ENCODE results near the gene CC2D1A. TPM values are rescaled to one million over a fixed set of nuclear protein-coding genes. Genes with fewer than 3 reads are reported as not detected.

The CC2D1A gene
- total and polyA plus RNA-seq, 8 donors, result 24.8 to 381 (median 38.5) TPM

- no peak for DNase-seq
- 77 to 93% (median 80%) methylated on average over 2 to 4 of the region's 4 CpGs for WGBS, 5 donors
- intact Hi-C loops (cut with DNase I; ENCODE audit: low total_unique reads), result loop anchor here (10.0 kb wide), 1 partner anchor 274 kb away; no protein-coding TSS in a partner anchor
- Histone ChIP-seq H3K27me3 (peaks cover 0 to 43% (median 9%) of the 10 kb centered on the region in 3 donors), H3K36me3 (no peaks in the 10 kb centered on the region), H3K4me1 (peaks cover 15 to 39% (median 31%) of the 10 kb centered on the region in 4 donors), H3K27ac (no peak overlapping the region), H3K4me3 (no peak overlapping the region), H3K9me3 (no peaks in the 10 kb centered on the region)
- TF ChIP-seq CTCF (IDR thresholded peaks at IDR 0.05) (no peak), POLR2A (IDR thresholded peaks at IDR 0.05) (no peak), POLR2AphosphoS5 (IDR thresholded peaks at IDR 0.05) (no peak), EP300 (IDR thresholded peaks at IDR 0.05) (no peak)
Measured at GRCh38 chr19:13868663-13869062, 37.3 kb upstream of the CC2D1A start.

DNA sequence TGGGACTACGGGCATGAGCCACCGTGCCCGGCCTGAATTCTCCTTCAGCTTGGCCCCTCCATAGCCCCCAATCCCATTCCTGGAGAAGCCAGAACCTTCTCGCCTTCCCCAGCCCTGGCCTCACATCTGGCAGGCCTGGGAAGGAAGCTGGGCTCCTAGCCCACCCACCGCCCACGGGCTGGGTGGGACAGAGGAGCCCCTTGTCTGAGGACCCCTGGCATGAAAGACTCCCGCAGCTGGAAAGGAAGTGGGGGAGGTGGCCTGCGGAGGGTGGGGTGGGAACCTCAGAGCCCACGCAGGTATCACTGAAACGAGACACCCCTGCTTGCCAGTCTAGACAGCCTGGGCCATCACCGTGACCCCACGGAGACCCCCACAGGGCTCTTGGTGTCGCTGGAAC, 36.7 kb upstream of the CC2D1A start:
- no peak for DNase-seq

DNA sequence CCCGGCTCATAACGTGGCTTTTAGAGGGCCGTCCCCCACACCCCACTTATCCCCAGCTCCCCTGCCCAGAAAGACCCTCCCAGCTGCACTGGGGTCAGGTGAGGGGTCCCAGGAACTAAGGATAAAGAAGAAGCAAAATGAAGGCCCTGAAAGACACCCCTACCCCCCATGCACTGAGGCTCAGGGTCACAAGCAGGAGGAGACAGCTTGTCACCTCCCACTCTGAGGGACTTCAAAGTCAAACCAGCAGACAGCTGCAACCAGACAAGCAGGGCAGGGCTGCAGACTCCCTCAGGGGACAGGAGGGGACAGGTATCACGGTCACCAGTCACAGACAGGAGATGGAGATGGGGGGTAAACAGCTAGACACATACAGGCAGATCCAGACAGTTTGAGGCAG, 35.1 kb upstream of the CC2D1A start:
- Histone ChIP-seq H3K4me1 (peaks cover 14 to 19% (median 18%) of the 10 kb centered on the region in 4 donors), H3K36me3 (no peaks in the 10 kb centered on the region), H3K9me3 (no peaks in the 10 kb centered on the region), H3K27me3 (peaks cover 0 to 24% (median 4%) of the 10 kb centered on the region in 3 donors), H3K27ac (no peak overlapping the region), H3K4me3 (no peak overlapping the region)
- intact Hi-C loops (cut with DNase I; ENCODE audit: low total_unique reads), result no loop called here
- 85 to 96% (median 91%) methylated on average over 4 of the region's 4 CpGs for WGBS, 5 donors
- no peak for DNase-seq
- TF ChIP-seq CTCF (IDR thresholded peaks at IDR 0.05), result no peak
- TF ChIP-seq POLR2A (IDR thresholded peaks at IDR 0.05), result no peak
- TF ChIP-seq POLR2AphosphoS5 (IDR thresholded peaks at IDR 0.05), result no peak
- no peak for TF ChIP-seq EP300 (IDR thresholded peaks at IDR 0.05)

More for the DNA sequence above, 36.7 kb upstream of the CC2D1A start:
- no peaks in the 10 kb centered on the region for H3K36me3 ChIP-seq
- intact Hi-C loops (cut with DNase I; ENCODE audit: low total_unique reads), result loop anchor here (10.0 kb wide), 1 partner anchor 274 kb away; no protein-coding TSS in a partner anchor
- peaks cover 15 to 34% (median 29%) of the 10 kb centered on the region in 4 donors for H3K4me1 ChIP-seq
- no peaks in the 10 kb centered on the region for H3K9me3 ChIP-seq
- H3K27ac ChIP-seq, result no peak overlapping the region
- 76 to 84% (median 78%) methylated on average over 11 to 13 of the region's 13 CpGs for WGBS, 5 donors
- H3K27me3 ChIP-seq, result peaks cover 0 to 40% (median 9%) of the 10 kb centered on the region in 3 donors
- no peak overlapping the region for H3K4me3 ChIP-seq
- no peak for TF ChIP-seq EP300 (IDR thresholded peaks at IDR 0.05)
- no peak for TF ChIP-seq CTCF (IDR thresholded peaks at IDR 0.05)
- no peak for TF ChIP-seq POLR2A (IDR thresholded peaks at IDR 0.05)
- no peak for TF ChIP-seq POLR2AphosphoS5 (IDR thresholded peaks at IDR 0.05)

GRCh38 chr19:13872339-13872694, 33.7 kb upstream of the CC2D1A start:
- TF ChIP-seq EP300 (IDR thresholded peaks at IDR 0.05) (no peak), POLR2AphosphoS5 (IDR thresholded peaks at IDR 0.05) (no peak), POLR2A (IDR thresholded peaks at IDR 0.05) (no peak), CTCF (IDR thresholded peaks at IDR 0.05) (no peak)
- H3K4me1 ChIP-seq, result peaks cover 9 to 13% (median 11%) of the 10 kb centered on the region in 4 donors
- DNase-seq, result no peak
- peak overlapping the region; percentile 35 to 50 (median 44) for H3K4me3 ChIP-seq
- WGBS, 5 donors, result 23 to 43% (median 28%) methylated on average over 5 of the region's 5 CpGs
- no peaks in the 10 kb centered on the region for H3K9me3 ChIP-seq
- intact Hi-C loops (cut with DNase I; ENCODE audit: low total_unique reads), result no loop called here
- peaks cover 0 to 15% (median 0%) of the 10 kb centered on the region in 3 donors for H3K27me3 ChIP-seq
- H3K36me3 ChIP-seq, result no peaks in the 10 kb centered on the region
- H3K27ac ChIP-seq, result no peak overlapping the region

All from stomach (tissue), 9 donors.